Upper lobe of left lung (tissue), 6 donors: ENCODE results near the gene DMXL1. TPM values are rescaled to one million over a fixed set of nuclear protein-coding genes. Genes with fewer than 3 reads are reported as not detected.

Experiments used
- ATAC-seq, 2 donors: fragments of 200-7000 bp; cut with Tn5 transposase; one replicate each; pipeline ENCODE4 v1.9.1; 2022; ENCODE audit warnings: mild to moderate bottlenecking in 2 of 2, moderate library complexity in 2 of 2; ENCODE audit not compliant: low FRiP score in 2 of 2
- DNase-seq, 2 donors: peaks; one replicate each; pipeline ENCODE4 v3.0.0-alpha.2; 2019 to 2020
- H3K27ac ChIP-seq, 4 donors: fragments of 200-600 bp; sonication (generic); one replicate each; pipeline ENCODE4 v1.5.1; 2016 to 2019
- H3K27me3 ChIP-seq, 4 donors: fragments of 200-600 bp; sonication (generic); one replicate each; pipeline ENCODE4 v1.5.1; 2017 to 2019
- H3K36me3 ChIP-seq, 4 donors: fragments of 200-600 bp; sonication (generic); one replicate each; pipeline ENCODE4 v1.5.1; 2016 to 2019
- H3K4me1 ChIP-seq, 4 donors: fragments of 200-600 bp; sonication (generic); one replicate each; pipeline ENCODE4 v1.5.1; 2018 to 2019
- H3K4me3 ChIP-seq, 4 donors: fragments of 200-600 bp; sonication (generic); one replicate each; pipeline ENCODE4 v1.5.1; 2017 to 2019; ENCODE audit warnings: mild to moderate bottlenecking in 2 of 4, moderate library complexity in 1 of 4
- H3K9me3 ChIP-seq, 4 donors: fragments of 200-600 bp; sonication (generic); one replicate each; pipeline ENCODE4 v1.5.1; 2018 to 2019
- EP300 ChIP-seq, 4 donors: sonication (generic); formaldehyde crosslinking; IDR thresholded peaks; one replicate each; pipeline ENCODE4 v1.5.1; 2017; ENCODE audit warnings: antibody characterized with exemption in 4 of 4, control low read depth in 2 of 4
- POLR2A ChIP-seq, 4 donors: fragments of 450-650 bp; IDR thresholded peaks; one replicate each; pipeline ENCODE4 v1.5.1; 2016 to 2017; ENCODE audit warnings: antibody characterized with exemption in 4 of 4, mild to moderate bottlenecking in 2 of 4
- POLR2AphosphoS5 ChIP-seq, 2 donors: sonication (generic); formaldehyde crosslinking; IDR thresholded peaks; one replicate each; pipeline ENCODE4 v1.5.1; 2017; ENCODE audit warnings: antibody characterized with exemption in 2 of 2
- WGBS, 2 donors: methylation state at CpG; one replicate each; pipeline ENCODE4 v1.1.5; 2017 to 2018; 5-methylcytosine and 5-hydroxymethylcytosine counted together
- total RNA-seq, 6 donors: library from RNA; depleted of rRNA in 4 of 6; stranded (reverse); fragments of >200 nt in 4 of 6; gene quantifications; one replicate each; pipeline versions ENCODE4 v1.1.0 to v1.2.1, GENCODE V29; 2016 to 2021
- TF ChIP-seq, protein P1 (sequence below), 6 experiments: fragments of 450-650 bp in 4 of 6; fragments of 200-600 bp in 2 of 6; sonication (generic) in 2 of 6; IDR thresholded peaks; one replicate each; pipeline ENCODE4 v1.5.1; 2016 to 2019; ENCODE audit warnings: antibody characterized with exemption in 6 of 6
- donor health status: DM: no; HTN: no; CAD: no; lungs with moderate emphysema.
- donor health status: DM: no; HTN: yes; CAD: no; lungs with severe emphysema.

Gene DMXL1
- total RNA-seq, 6 donors from 2014 or later = 37.7 to 102 (median 52.9) TPM

DNA sequence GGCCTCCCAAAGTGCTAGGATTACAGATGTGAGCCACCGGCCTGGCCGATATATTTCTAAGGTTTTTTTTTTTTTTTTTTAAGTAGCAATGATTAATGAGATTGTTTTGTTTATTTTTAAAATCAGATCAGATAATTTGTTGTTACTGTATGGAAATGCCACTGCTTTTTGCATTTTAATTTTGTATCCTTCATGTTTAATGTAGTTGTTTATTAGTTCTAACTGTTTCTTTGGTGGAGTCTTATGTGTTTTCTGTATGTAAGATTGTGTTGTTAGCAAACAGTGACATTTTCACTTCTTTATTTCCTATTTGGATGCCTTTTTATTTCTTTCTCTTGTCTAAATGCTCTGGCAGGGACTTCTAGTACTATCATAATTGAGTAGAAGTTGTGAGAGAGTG is 87.3 kb downstream of the DMXL1 start:
- H3K27ac ChIP-seq = no peak overlapping the region
- no peaks in the 10 kb centered on the region for H3K4me1 ChIP-seq
- no peaks in the 10 kb centered on the region for H3K27me3 ChIP-seq
- H3K4me3 ChIP-seq = no peak overlapping the region
- H3K9me3 ChIP-seq = no peaks in the 10 kb centered on the region
- H3K36me3 ChIP-seq = peaks cover 0 to 11% (median 5%) of the 10 kb centered on the region in 4 donors
- DNase-seq (no peak), ATAC-seq (no peak)
- WGBS, 2 donors = 98 to 99% methylated on average over 2 of the region's 2 CpGs
- TF ChIP-seq POLR2AphosphoS5 (IDR thresholded peaks at IDR 0.05) = no peak
- TF ChIP-seq EP300 (IDR thresholded peaks at IDR 0.05) = no peak
- TF ChIP-seq POLR2A (IDR thresholded peaks at IDR 0.05) = no peak
- TF ChIP-seq, protein P1, sequence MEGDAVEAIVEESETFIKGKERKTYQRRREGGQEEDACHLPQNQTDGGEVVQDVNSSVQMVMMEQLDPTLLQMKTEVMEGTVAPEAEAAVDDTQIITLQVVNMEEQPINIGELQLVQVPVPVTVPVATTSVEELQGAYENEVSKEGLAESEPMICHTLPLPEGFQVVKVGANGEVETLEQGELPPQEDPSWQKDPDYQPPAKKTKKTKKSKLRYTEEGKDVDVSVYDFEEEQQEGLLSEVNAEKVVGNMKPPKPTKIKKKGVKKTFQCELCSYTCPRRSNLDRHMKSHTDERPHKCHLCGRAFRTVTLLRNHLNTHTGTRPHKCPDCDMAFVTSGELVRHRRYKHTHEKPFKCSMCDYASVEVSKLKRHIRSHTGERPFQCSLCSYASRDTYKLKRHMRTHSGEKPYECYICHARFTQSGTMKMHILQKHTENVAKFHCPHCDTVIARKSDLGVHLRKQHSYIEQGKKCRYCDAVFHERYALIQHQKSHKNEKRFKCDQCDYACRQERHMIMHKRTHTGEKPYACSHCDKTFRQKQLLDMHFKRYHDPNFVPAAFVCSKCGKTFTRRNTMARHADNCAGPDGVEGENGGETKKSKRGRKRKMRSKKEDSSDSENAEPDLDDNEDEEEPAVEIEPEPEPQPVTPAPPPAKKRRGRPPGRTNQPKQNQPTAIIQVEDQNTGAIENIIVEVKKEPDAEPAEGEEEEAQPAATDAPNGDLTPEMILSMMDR (IDR thresholded peaks at IDR 0.05) = no peak

DNA sequence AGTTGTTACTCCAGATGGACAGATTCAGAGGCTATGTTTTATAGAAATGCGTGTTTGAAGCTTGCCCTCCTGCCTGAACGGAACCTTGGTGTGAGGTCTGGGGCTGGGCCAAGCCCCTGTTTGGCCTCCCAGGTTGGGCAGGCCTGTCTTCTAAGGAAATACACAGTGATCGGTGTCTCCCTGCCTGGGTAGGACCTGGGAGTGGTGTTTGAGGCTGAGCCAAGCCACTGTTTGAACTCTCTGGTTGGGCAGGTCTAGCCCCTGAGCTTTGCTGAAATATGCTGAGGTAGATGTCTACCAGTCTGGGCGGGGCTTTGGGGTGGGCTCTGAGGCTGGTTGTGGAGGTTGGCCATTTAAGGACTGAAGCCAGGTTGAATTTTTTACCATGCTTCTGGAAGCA is 90.5 kb downstream of the DMXL1 start:
- 88 to 100% methylated on average over 1 to 4 of the region's 4 CpGs for WGBS, 2 donors
- peaks cover 0 to 14% (median 7%) of the 10 kb centered on the region in 4 donors for H3K36me3 ChIP-seq
- H3K4me1 ChIP-seq = no peaks in the 10 kb centered on the region
- TF ChIP-seq, protein P1 (IDR thresholded peaks at IDR 0.05) = no peak
- TF ChIP-seq POLR2AphosphoS5 (IDR thresholded peaks at IDR 0.05) (no peak), POLR2A (IDR thresholded peaks at IDR 0.05) (no peak), EP300 (IDR thresholded peaks at IDR 0.05) (no peak)
- no peak overlapping the region for H3K27ac ChIP-seq
- DNase-seq (no peak), ATAC-seq (no peak)
- H3K27me3 ChIP-seq = no peaks in the 10 kb centered on the region
- no peaks in the 10 kb centered on the region for H3K9me3 ChIP-seq
- no peak overlapping the region for H3K4me3 ChIP-seq

DNA sequence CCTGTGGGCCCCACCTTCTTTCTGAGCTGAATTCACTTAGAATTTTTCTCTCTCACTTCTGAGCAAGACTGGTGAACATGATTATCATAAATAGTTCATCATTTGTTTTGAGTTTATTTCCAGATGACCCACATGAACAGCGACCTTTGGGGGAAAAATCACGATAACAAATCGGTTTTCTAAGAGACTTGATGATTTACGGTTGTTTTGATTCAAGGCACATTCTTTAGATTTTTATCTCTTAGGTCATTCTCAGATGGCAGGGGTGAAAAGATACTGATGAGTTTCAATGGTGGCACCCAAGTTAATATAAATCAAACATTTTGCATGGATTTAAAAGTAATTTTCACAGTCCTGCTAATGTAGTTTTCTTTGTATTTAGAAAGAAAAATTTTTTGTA is 95.1 kb downstream of the DMXL1 start:
- peaks cover 0 to 25% (median 10%) of the 10 kb centered on the region in 4 donors for H3K36me3 ChIP-seq
- TF ChIP-seq POLR2A (IDR thresholded peaks at IDR 0.05) (no peak), EP300 (IDR thresholded peaks at IDR 0.05) (no peak), POLR2AphosphoS5 (IDR thresholded peaks at IDR 0.05) (no peak)
- TF ChIP-seq, protein P1 (IDR thresholded peaks at IDR 0.05) = no peak
- no peaks in the 10 kb centered on the region for H3K27me3 ChIP-seq
- H3K4me1 ChIP-seq = no peaks in the 10 kb centered on the region
- H3K4me3 ChIP-seq = no peak overlapping the region
- WGBS, 2 donors = 57 to 60% methylated on average over 4 of the region's 4 CpGs
- H3K27ac ChIP-seq = no peak overlapping the region
- H3K9me3 ChIP-seq = no peaks in the 10 kb centered on the region
- DNase-seq (no peak), ATAC-seq (no peak)

DNA sequence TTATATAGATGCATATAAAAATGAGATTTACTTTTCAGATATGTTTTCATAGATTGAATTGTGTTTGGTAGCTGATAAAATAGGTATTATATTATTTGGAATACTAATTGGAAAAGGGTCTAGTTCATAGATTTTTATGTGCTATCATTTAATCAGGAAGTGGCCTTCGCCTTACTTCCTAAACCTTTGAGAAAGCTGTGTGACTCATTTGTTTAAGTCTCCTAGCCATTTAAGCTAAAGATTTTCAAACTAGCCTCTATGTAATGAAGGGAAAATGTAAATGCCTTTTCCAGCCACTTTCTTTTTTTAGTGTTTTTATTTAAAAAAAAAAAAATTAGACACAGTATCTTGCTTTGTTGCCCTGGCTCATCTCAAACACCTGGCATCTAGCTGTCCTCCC is 97.5 kb downstream of the DMXL1 start:
- WGBS, 2 donors = 79 to 87% methylated on average over 1 of the region's 1 CpG
- no peak overlapping the region for H3K4me3 ChIP-seq
- ATAC-seq = no peak

DNA sequence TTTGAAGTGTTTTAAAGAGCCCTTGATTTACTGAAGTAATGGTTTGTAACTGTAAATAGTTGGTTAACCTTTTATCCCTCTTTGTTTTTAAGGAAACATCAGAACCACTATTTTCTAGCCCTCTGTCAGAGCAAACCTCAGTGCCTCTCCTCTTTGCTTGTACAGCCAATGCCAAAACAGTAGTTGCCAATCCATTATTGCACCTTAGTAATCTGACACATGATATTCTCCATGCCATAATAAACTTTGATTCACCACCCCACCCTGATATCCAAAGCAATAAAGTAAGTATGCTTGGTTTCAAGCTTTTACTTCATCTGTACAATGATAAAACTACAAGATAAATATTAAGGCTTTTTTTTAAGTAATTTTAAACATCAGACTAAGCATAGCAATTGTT is 100.8 kb downstream of the DMXL1 start:
- no peak overlapping the region for H3K4me3 ChIP-seq
- no peak overlapping the region for H3K27ac ChIP-seq
- H3K27me3 ChIP-seq = no peaks in the 10 kb centered on the region
- H3K4me1 ChIP-seq = no peaks in the 10 kb centered on the region
- H3K9me3 ChIP-seq = no peaks in the 10 kb centered on the region
- TF ChIP-seq, protein P1 (IDR thresholded peaks at IDR 0.05) = no peak
- TF ChIP-seq EP300 (IDR thresholded peaks at IDR 0.05) = no peak
- TF ChIP-seq POLR2AphosphoS5 (IDR thresholded peaks at IDR 0.05) = no peak
- no peak for TF ChIP-seq POLR2A (IDR thresholded peaks at IDR 0.05)
- ATAC-seq (no peak), DNase-seq (no peak)
- H3K36me3 ChIP-seq = peaks cover 0 to 17% (median 3%) of the 10 kb centered on the region in 4 donors

More for the DNA sequence above, 97.5 kb downstream of the DMXL1 start:
- Histone ChIP-seq H3K27me3 (no peaks in the 10 kb centered on the region), H3K27ac (no peak overlapping the region), H3K9me3 (no peaks in the 10 kb centered on the region), H3K4me1 (no peaks in the 10 kb centered on the region), H3K36me3 (peaks cover 0 to 31% (median 10%) of the 10 kb centered on the region in 4 donors)
- no peak for DNase-seq
- TF ChIP-seq EP300 (IDR thresholded peaks at IDR 0.05) (no peak), POLR2A (IDR thresholded peaks at IDR 0.05) (no peak), POLR2AphosphoS5 (IDR thresholded peaks at IDR 0.05) (no peak)
- TF ChIP-seq, protein P1 (IDR thresholded peaks at IDR 0.05) = no peak
